Neural crest cell (in vitro differentiated cells): ENCODE results near the gene DNAH2. TPM values are rescaled to one million over a fixed set of nuclear protein-coding genes. Genes with fewer than 3 reads are reported as not detected.
A peak's percentile ranks its signal among the peaks of the same experiment; 100 is the strongest.

Source experiments
- DNase-seq: peaks from one replicate; pipeline ENCODE4 v3.0.0; 2021; ENCODE audit warnings: low read depth, mixed read lengths, low spot score
- H3K27ac Mint-ChIP-seq: one replicate; pipeline ENCODE4 v1.8.0; 2021; ENCODE audit warnings: mild to moderate bottlenecking, mixed read lengths; ENCODE audit not compliant: unreplicated experiment
- H3K27me3 Mint-ChIP-seq: 2 replicates; pipeline ENCODE4 v1.8.0; 2021; ENCODE audit warnings: low read depth, mild to moderate bottlenecking, mixed read lengths
- H3K36me3 Mint-ChIP-seq: 2 replicates; pipeline ENCODE4 v1.8.0; 2021; ENCODE audit warnings: low read depth, mild to moderate bottlenecking, mixed read lengths
- H3K4me1 Mint-ChIP-seq: 2 replicates; pipeline ENCODE4 v1.8.0; 2021; ENCODE audit warnings: mixed read lengths
- H3K4me3 Mint-ChIP-seq: one replicate; pipeline ENCODE4 v1.8.0; 2021; ENCODE audit warnings: mild to moderate bottlenecking, mixed read lengths
- H3K9me3 Mint-ChIP-seq: 2 replicates; pipeline ENCODE4 v1.8.0; 2021; ENCODE audit warnings: mixed read lengths
- CTCF ChIP-seq: fragments of 200-600 bp; sonication (generic); conservative IDR thresholded peaks from 2 replicates; pipeline ENCODE4 v1.5.0; 2021; ENCODE audit warnings: antibody characterized with exemption, mild to moderate bottlenecking
- total RNA-seq: library from RNA; stranded (reverse); gene quantifications from 2 replicates; pipeline ENCODE4 v1.2.1, GENCODE V29; 2021

DNAH2 gene
- total RNA-seq, 1 donor from 2014 or later: 0.16 TPM

GRCh38 chr17:7818026-7818425 lies 100.5 kb downstream of the DNAH2 start:
- no peak for DNase-seq

GRCh38 chr17:7818746-7819645 lies 101.5 kb downstream of the DNAH2 start:
- DNase-seq: no peak
- H3K27ac Mint-ChIP-seq: no peak overlapping the region
- no peaks in the 10 kb centered on the region for H3K9me3 Mint-ChIP-seq
- H3K27me3 Mint-ChIP-seq: peaks cover 27% of the 10 kb centered on the region
- no peak for TF ChIP-seq CTCF
- no peaks in the 10 kb centered on the region for H3K4me1 Mint-ChIP-seq
- H3K36me3 Mint-ChIP-seq: no peaks in the 10 kb centered on the region
- no peak overlapping the region for H3K4me3 Mint-ChIP-seq

More at GRCh38 chr17:7818026-7818425, 100.5 kb downstream of the DNAH2 start:
- peaks cover 19% of the 10 kb centered on the region for H3K27me3 Mint-ChIP-seq
- H3K27ac Mint-ChIP-seq: no peak overlapping the region
- H3K9me3 Mint-ChIP-seq: no peaks in the 10 kb centered on the region
- H3K4me3 Mint-ChIP-seq: no peak overlapping the region
- no peaks in the 10 kb centered on the region for H3K4me1 Mint-ChIP-seq
- no peaks in the 10 kb centered on the region for H3K36me3 Mint-ChIP-seq
- no peak for TF ChIP-seq CTCF

GRCh38 chr17:7820231-7820630 lies 102.7 kb downstream of the DNAH2 start:
- TF ChIP-seq CTCF: no peak
- Mint-ChIP-seq H3K4me1 (no peaks in the 10 kb centered on the region), H3K27me3 (peaks cover 37% of the 10 kb centered on the region), H3K9me3 (no peaks in the 10 kb centered on the region), H3K36me3 (no peaks in the 10 kb centered on the region), H3K4me3 (no peak overlapping the region), H3K27ac (peak overlapping the region; percentile 73)
- no peak for DNase-seq

GRCh38 chr17:7822126-7822525 lies 104.6 kb downstream of the DNAH2 start:
- no peaks in the 10 kb centered on the region for H3K4me1 Mint-ChIP-seq

GRCh38 chr17:7823581-7824001 lies 106.0 kb downstream of the DNAH2 start:
- Mint-ChIP-seq H3K9me3 (no peaks in the 10 kb centered on the region), H3K4me3 (no peak overlapping the region), H3K4me1 (no peaks in the 10 kb centered on the region), H3K27me3 (peaks cover 53% of the 10 kb centered on the region), H3K36me3 (no peaks in the 10 kb centered on the region), H3K27ac (no peak overlapping the region)
- no peak for TF ChIP-seq CTCF
- DNase-seq: no peak

More at GRCh38 chr17:7822126-7822525, 104.6 kb downstream of the DNAH2 start:
- no peaks in the 10 kb centered on the region for H3K9me3 Mint-ChIP-seq
- no peak for DNase-seq
- peaks cover 43% of the 10 kb centered on the region for H3K27me3 Mint-ChIP-seq
- no peak overlapping the region for H3K27ac Mint-ChIP-seq
- no peak for TF ChIP-seq CTCF
- no peaks in the 10 kb centered on the region for H3K36me3 Mint-ChIP-seq
- H3K4me3 Mint-ChIP-seq: no peak overlapping the region
